GM12878 (cell line): ENCODE data around the gene MAGEA6. TPM values are rescaled to one million over a fixed set of nuclear protein-coding genes. Genes with fewer than 3 reads are reported as not detected.

Experiments
- ATAC-seq: fragments of 200-7000 bp; cut with Tn5 transposase; 3 replicates; pipeline ENCODE4 v1.9.1; 2020; ENCODE audit warnings: mild to moderate bottlenecking, moderate library complexity
- BruUV-seq: library from RNA; stranded (reverse); fragments of 400-500 nt; replicated peaks from 2 replicates; lab custom pipeline; 2021; lab: Mats Ljungman, UMichigan
- CTCF ChIA-PET: fragments of 300-600 bp; sonication (Branson Sonifier 250); formaldehyde crosslinking; extraction: SDS; loops from one replicate; lab custom pipeline; 2021; ENCODE audit warnings: inconsistent platforms; lab: Yijun Ruan, JAX
- POLR2A ChIA-PET: fragments of 350-600 bp; formaldehyde crosslinking; extraction: SDS; loops from one replicate; lab custom pipeline; 2021; ENCODE audit warnings: inconsistent platforms; lab: Charles Lee
- RAD21 ChIA-PET: fragments of 300-600 bp; sonication (Branson Sonifier 250); formaldehyde crosslinking; loops from one replicate; lab custom pipeline; 2023; ENCODE audit warnings: antibody characterized with exemption; ENCODE audit not compliant: unreplicated experiment; lab: Charles Lee
- SMC1A ChIA-PET: fragments of 300-600 bp; sonication (Branson Sonifier 250); formaldehyde crosslinking; loops from one replicate; lab custom pipeline; 2023; ENCODE audit not compliant: unreplicated experiment, uncharacterized antibody; lab: Charles Lee
- DNase-seq: peaks from one replicate; pipeline ENCODE4 v3.0.0-alpha.2; 2011; ENCODE audit warnings: low read depth, low spot score
- FAIRE-seq: peaks from 3 replicates; lab custom pipeline; 2011; peaks lifted over from hg19 to GRCh38; lab: Jason Lieb, UNC
- H2AFZ ChIP-seq: 2 replicates; pipeline ENCODE4 v1.6.0; 2011; ENCODE audit warnings: low read depth, low read length, control low read depth; ENCODE audit not compliant: control insufficient read depth
- H3K27ac ChIP-seq: 2 replicates; pipeline ENCODE4 v1.5.1; 2011; ENCODE audit warnings: control low read depth; ENCODE audit not compliant: control insufficient read depth, insufficient read depth
- H3K27me3 ChIP-seq, 2 experiments: replicated peaks in 1 of 2; 2 replicates each; pipeline versions ENCODE4 v1.6.0 to v1.6.1; 2011; ENCODE audit warnings: low read length in 1 of 2; ENCODE audit not compliant: control insufficient read depth in 2 of 2, insufficient read depth in 2 of 2
- H3K36me3 ChIP-seq, 2 experiments: 2 replicates each; pipeline ENCODE4 v1.5.1; 2011; ENCODE audit warnings: low read length in 1 of 2; ENCODE audit not compliant: control insufficient read depth in 2 of 2, insufficient read depth in 2 of 2
- H3K4me1 ChIP-seq: 2 replicates; pipeline ENCODE4 v1.6.1; 2011; ENCODE audit warnings: mild to moderate bottlenecking, low read length, moderate library complexity, mixed read lengths; ENCODE audit not compliant: control insufficient read depth, insufficient read depth
- H3K4me2 ChIP-seq: 2 replicates; pipeline ENCODE4 v1.6.0; 2011; ENCODE audit warnings: control low read depth; ENCODE audit not compliant: control insufficient read depth, insufficient read depth
- H3K4me3 ChIP-seq: fragments of 200-600 bp; sonication (generic); 2 replicates; pipeline ENCODE4 v1.5.1; 2016
- H3K79me2 ChIP-seq: 2 replicates; pipeline ENCODE4 v1.6.0; 2011; ENCODE audit warnings: low read length; ENCODE audit not compliant: control insufficient read depth, insufficient read depth
- H3K9ac ChIP-seq: 2 replicates; pipeline ENCODE4 v1.8.0; 2011; ENCODE audit warnings: low read length, control low read depth, mixed read lengths; ENCODE audit not compliant: control insufficient read depth, insufficient read depth
- H3K9me3 ChIP-seq: replicated peaks from 3 replicates; pipeline ENCODE4 v1.5.1; 2011; ENCODE audit warnings: mild to moderate bottlenecking, low read length; ENCODE audit not compliant: control insufficient read depth, insufficient read depth
- H4K20me1 ChIP-seq: 2 replicates; pipeline ENCODE4 v1.6.0; 2011; ENCODE audit not compliant: control insufficient read depth, insufficient read depth
- IRF4 ChIP-seq: IDR thresholded peaks from 2 replicates; pipeline ENCODE4 v1.6.1; 2011; ENCODE audit warnings: low read depth, low read length
- RAD21 ChIP-seq: IDR thresholded peaks from 2 replicates; pipeline ENCODE4 v1.6.1; 2011; ENCODE audit warnings: mild to moderate bottlenecking, low read depth, low read length, moderate library complexity; ENCODE audit not compliant: insufficient read depth
- RCOR1 ChIP-seq: conservative IDR thresholded peaks from 2 replicates; pipeline ENCODE4 v1.6.1; 2012; ENCODE audit warnings: low read depth, low read length, improper control_type of control experiment
- SMC3 ChIP-seq: IDR thresholded peaks from 2 replicates; pipeline ENCODE4 v1.6.1; 2011; ENCODE audit warnings: low read length, improper control_type of control experiment, borderline replicate concordance
- ZNF384 ChIP-seq: IDR thresholded peaks from 2 replicates; pipeline ENCODE4 v1.6.1; 2012; ENCODE audit warnings: low read depth, mild to moderate bottlenecking, low read length, improper control_type of control experiment, borderline replicate concordance
- WGBS: methylation state at CpG from one replicate; pipeline ENCODE4 v1.1.6; 2016; ENCODE audit warnings: low lambda C conversion rate; ENCODE audit not compliant: insufficient replicate concordance, insufficient coverage; ENCODE audit errors: missing lambda C conversion rate; 5-methylcytosine and 5-hydroxymethylcytosine counted together
- in situ Hi-C: fragments of 300-500 bp; cut with MboI; formaldehyde crosslinking; loops from 9 replicates; pipeline ENCODE4 v1.14.3; 2018; ENCODE audit warnings: mixed read lengths
- intact Hi-C: fragments of 100-400 bp; cut with micrococcal nuclease; formaldehyde crosslinking; loops from one replicate; pipeline ENCODE4 v1.14.2; 2022; ENCODE audit not compliant: unreplicated experiment
- polyA plus RNA-seq, 11 experiments: library from polyadenylated mRNA; depleted of rRNA in 4 of 11; unstranded in 6 of 11; stranded (reverse) in 5 of 11; fragments of >200 nt; fragmentation: Nextera tagmentation in 4 of 11; fragmentation: Illumina TruSeq in 1 of 11; extraction: Ambion mirVana in 4 of 11; extraction: Trizol in 1 of 11; gene quantifications; 1 replicate in 1 of 11; 2 replicates in 10 of 11; pipeline versions ENCODE4 v1.2.1 to v1.2.3, GENCODE V29; 2011 to 2016; ENCODE audit warnings: inconsistent platforms in 2 of 11, missing spikeins in 2 of 11, low read depth in 1 of 11
- total RNA-seq, 4 experiments: library from RNA; depleted of rRNA in 3 of 4; stranded (reverse); fragments of >200 nt in 3 of 4; fragmentation: Illumina TruSeq in 1 of 4; extraction: Trizol in 1 of 4; gene quantifications; 2 replicates each; pipeline versions ENCODE4 v1.2.1 to v1.2.3, GENCODE V29; 2013 to 2021
- TF ChIP-seq, protein P1 (sequence below): fragments of 450-650 bp; IDR thresholded peaks from 2 replicates; pipeline ENCODE4 v1.6.1; 2017; ENCODE audit warnings: borderline replicate concordance
- TF ChIP-seq, protein P2 (sequence below), 3 experiments: IDR thresholded peaks in 2 of 3; conservative IDR thresholded peaks in 1 of 3; 2 replicates each; pipeline ENCODE4 v1.5.1; 2011; ENCODE audit warnings: low read depth in 3 of 3, low read length in 3 of 3, mild to moderate bottlenecking in 3 of 3, control low read depth in 2 of 3, moderate library complexity in 2 of 3, inconsistent platforms in 1 of 3, mixed read lengths in 1 of 3; ENCODE audit not compliant: control insufficient read depth in 2 of 3, insufficient read depth in 1 of 3; ENCODE audit errors: extremely low read depth in 1 of 3

Gene MAGEA6
- total and polyA plus RNA-seq, 10 of the 15 experiments (the other 5 are each of a cell fraction or from before 2014, with no cell fraction given): 0.38 to 2.7 TPM; not detected in 8

DNA sequence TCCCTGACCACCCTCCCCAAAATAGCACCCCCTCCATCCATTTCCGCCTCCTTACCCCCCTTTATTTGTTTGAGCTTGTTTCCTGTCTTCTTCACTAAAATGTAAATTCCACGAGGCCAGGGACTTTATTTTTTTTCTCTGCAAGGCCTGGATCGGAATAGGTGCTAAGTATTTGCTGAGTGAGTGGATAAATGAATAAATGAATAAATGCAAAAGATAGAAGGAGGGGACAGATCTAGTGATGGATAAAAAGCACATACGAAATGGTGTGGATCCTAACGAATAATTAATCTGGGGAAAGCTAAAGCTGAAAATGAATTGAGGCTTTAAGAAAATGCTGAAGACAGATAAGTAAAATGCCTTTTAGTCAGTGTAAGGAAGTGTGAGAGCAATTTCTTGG is 48.9 kb upstream of the MAGEA6 start (continued):
- TF ChIP-seq, protein P1, sequence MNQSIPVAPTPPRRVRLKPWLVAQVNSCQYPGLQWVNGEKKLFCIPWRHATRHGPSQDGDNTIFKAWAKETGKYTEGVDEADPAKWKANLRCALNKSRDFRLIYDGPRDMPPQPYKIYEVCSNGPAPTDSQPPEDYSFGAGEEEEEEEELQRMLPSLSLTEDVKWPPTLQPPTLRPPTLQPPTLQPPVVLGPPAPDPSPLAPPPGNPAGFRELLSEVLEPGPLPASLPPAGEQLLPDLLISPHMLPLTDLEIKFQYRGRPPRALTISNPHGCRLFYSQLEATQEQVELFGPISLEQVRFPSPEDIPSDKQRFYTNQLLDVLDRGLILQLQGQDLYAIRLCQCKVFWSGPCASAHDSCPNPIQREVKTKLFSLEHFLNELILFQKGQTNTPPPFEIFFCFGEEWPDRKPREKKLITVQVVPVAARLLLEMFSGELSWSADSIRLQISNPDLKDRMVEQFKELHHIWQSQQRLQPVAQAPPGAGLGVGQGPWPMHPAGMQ: no peak
- TF ChIP-seq RCOR1: no peak

DNA sequence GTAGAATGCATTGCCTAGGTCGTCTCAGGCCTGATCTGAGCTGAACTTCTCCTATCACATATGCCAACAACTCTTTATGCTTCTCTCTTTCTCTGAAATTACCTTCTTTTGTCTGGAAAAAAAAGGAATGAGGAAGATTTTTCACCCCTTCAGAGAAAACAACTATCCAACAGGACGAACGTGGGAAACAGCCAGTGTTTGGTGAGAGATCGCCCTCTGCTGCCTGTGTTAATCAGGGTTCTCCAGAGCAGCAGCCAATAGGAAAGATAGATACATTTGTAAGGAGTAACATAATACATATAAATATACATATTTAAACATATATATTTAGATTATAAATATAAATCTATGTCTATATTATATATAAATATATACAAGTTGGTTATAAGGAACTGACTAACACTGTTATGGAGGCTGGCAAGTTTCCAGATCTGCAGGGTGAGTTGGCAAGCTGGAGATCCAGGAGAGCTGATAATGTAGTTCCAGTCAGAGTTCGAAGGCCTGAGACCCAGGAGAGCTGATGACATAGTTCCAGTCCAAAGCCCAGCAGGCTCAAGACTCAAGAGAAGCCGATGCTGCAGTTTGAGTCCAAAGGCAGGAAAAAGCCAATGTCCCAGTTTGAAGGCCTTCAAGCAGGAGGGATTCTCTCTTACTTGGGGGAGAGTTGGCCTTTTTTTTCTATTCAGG is 47.7 kb upstream of the MAGEA6 start:
- Histone ChIP-seq H3K27me3 (no peaks in the 10 kb centered on the region), H3K9me3 (no peaks in the 10 kb centered on the region), H3K4me3 (no peak overlapping the region), H4K20me1 (no peaks in the 10 kb centered on the region), H3K4me2 (no peak overlapping the region), H3K79me2 (no peaks in the 10 kb centered on the region), H3K27ac (no peak overlapping the region)
- CTCF ChIA-PET: interaction anchor here (3.3 kb wide), 1 partner anchor 175 kb away, joined by 26 read pairs; no protein-coding TSS in a partner anchor
- BruUV-seq: no TSS peak
- WGBS: 5% methylated on average over 6 of the region's 6 CpGs
- RAD21 ChIA-PET: interaction anchor here (1.2 kb wide), 1 partner anchor 176 kb away, joined by 3 read pairs; no protein-coding TSS in a partner anchor
- TF ChIP-seq ZNF384 (no peak), IRF4 (no peak), SMC3 (peak; percentile 39; the same call in 1 of the 2 replicates), RAD21 (peak; percentile 50)
- TF ChIP-seq, protein P2, sequence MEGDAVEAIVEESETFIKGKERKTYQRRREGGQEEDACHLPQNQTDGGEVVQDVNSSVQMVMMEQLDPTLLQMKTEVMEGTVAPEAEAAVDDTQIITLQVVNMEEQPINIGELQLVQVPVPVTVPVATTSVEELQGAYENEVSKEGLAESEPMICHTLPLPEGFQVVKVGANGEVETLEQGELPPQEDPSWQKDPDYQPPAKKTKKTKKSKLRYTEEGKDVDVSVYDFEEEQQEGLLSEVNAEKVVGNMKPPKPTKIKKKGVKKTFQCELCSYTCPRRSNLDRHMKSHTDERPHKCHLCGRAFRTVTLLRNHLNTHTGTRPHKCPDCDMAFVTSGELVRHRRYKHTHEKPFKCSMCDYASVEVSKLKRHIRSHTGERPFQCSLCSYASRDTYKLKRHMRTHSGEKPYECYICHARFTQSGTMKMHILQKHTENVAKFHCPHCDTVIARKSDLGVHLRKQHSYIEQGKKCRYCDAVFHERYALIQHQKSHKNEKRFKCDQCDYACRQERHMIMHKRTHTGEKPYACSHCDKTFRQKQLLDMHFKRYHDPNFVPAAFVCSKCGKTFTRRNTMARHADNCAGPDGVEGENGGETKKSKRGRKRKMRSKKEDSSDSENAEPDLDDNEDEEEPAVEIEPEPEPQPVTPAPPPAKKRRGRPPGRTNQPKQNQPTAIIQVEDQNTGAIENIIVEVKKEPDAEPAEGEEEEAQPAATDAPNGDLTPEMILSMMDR (IDR thresholded peaks at IDR 0.05 in 2 of 3, conservative IDR thresholded peaks at IDR 0.05 in 1 of 3; ENCODE audit: control insufficient read depth in 2 of 3, extremely low read depth in 1 of 3, insufficient read depth in 1 of 3, low read depth in 3 of 3, low read length in 3 of 3): peak; percentile 27 to 54 (median 35); a peak in 4 of 6 replicates
- TF ChIP-seq, all 136 proteins: peak for 3
- DNase-seq: no peak
- Histone ChIP-seq H3K9ac (no peak overlapping the region), H3K4me1 (no peaks in the 10 kb centered on the region), H3K36me3 (no peaks in the 10 kb centered on the region), H2AFZ (no peak overlapping the region)
- peak; percentile 55; the same call in 2 of the 3 replicates for ATAC-seq
- ChIA-PET SMC1A (interaction anchor here (0.7 to 2.0 kb wide), 2 partner anchors 175 to 176 kb away, joined by 3 to 7 read pairs; no protein-coding TSS in a partner anchor), POLR2A (no interaction called here)
- in situ Hi-C loops (loop anchor here (5.0 to 25.0 kb wide), 2 partner anchors 180 to 1060 kb away; partner anchors contain the start of gene GABRQ), intact Hi-C loops (loop anchor here (1.0 kb wide), 1 partner anchor 175 kb away; no protein-coding TSS in a partner anchor)
- FAIRE-seq: no peak
